HCT116 (cell line): ENCODE results near the gene TMEM198. TPM values are rescaled to one million over a fixed set of nuclear protein-coding genes. Genes with fewer than 3 reads are reported as not detected.

ENCODE experiments used
- ATAC-seq: fragments of 200-7000 bp; cut with Tn5 transposase; 2 replicates; pipeline ENCODE4 v1.9.1; 2020; ENCODE audit warnings: mild to moderate bottlenecking, moderate library complexity
- BruUV-seq: library from RNA; stranded (reverse); fragments of 400-500 nt; replicated peaks from 2 replicates; lab custom pipeline; 2021; lab: Mats Ljungman, UMichigan
- CTCF ChIA-PET: fragments of 300-600 bp; sonication (Branson Sonifier 250); formaldehyde crosslinking; loops from one replicate; lab custom pipeline; 2021; ENCODE audit warnings: antibody characterized with exemption; lab: Charles Lee
- POLR2A ChIA-PET: fragments of 300-600, 350-600 bp; sonication (Branson Sonifier 250); formaldehyde crosslinking; loops from one replicate; lab custom pipeline; 2021; ENCODE audit warnings: antibody characterized with exemption; lab: Charles Lee
- RAD21 ChIA-PET, 2 experiments: fragments of 300-600 bp; sonication (Branson Sonifier 250); formaldehyde crosslinking; loops; one replicate each; lab custom pipeline; 2023; ENCODE audit warnings: low total read pairs in 2 of 2; ENCODE audit not compliant: uncharacterized antibody in 2 of 2, unreplicated experiment in 2 of 2, low non-redundant PET in 1 of 2; lab: Charles Lee
- DNase-seq: peaks from one replicate; pipeline ENCODE4 v3.0.0-alpha.2; 2010; ENCODE audit warnings: low read depth, low spot score
- H2AFZ ChIP-seq: fragments of 200-600 bp; shearing (Covaris generic), sonication (generic); 2 replicates; pipeline ENCODE4 v1.6.1; 2017; ENCODE audit warnings: low read depth, mixed run types, mixed read lengths, antibody characterized with exemption, low read length; ENCODE audit not compliant: poor library complexity, severe bottlenecking
- H3K27ac ChIP-seq: 2 replicates; pipeline ENCODE4 v1.5.1; 2012; ENCODE audit warnings: low read depth, low read length
- H3K27me3 ChIP-seq: fragments of 200-600 bp; sonication (generic); 2 replicates; pipeline ENCODE4 v1.6.1; 2016; ENCODE audit warnings: mixed run types, low read length, mixed read lengths; ENCODE audit not compliant: insufficient read depth
- H3K36me3 ChIP-seq, 2 experiments: fragments of 200-500 bp in 1 of 2; fragments of 200-600 bp in 1 of 2; sonication (Bioruptor generic) in 1 of 2; sonication (generic) in 1 of 2; 2 replicates each; pipeline versions ENCODE4 v1.5.1 to v1.6.1; 2014 to 2016; ENCODE audit warnings: low read length in 2 of 2, inconsistent platforms in 1 of 2, mixed read lengths in 1 of 2, mixed run types in 1 of 2; ENCODE audit not compliant: insufficient read depth in 2 of 2, control insufficient read depth in 1 of 2
- H3K4me1 ChIP-seq, 2 experiments: fragments of 200-600 bp in 1 of 2; sonication (generic) in 1 of 2; 2 replicates each; pipeline versions ENCODE4 v1.5.1 to v1.6.1; 2012 to 2017; ENCODE audit warnings: low read length in 2 of 2, inconsistent platforms in 1 of 2, mild to moderate bottlenecking in 1 of 2, mixed read lengths in 1 of 2, mixed run types in 1 of 2, moderate library complexity in 1 of 2; ENCODE audit not compliant: insufficient read depth in 2 of 2, control insufficient read depth in 1 of 2
- H3K4me2 ChIP-seq: fragments of 200-600 bp; sonication (generic); 2 replicates; pipeline ENCODE4 v1.6.1; 2017; ENCODE audit warnings: mixed run types, low read length, mixed read lengths
- H3K4me3 ChIP-seq, 2 experiments: fragments of 200-600 bp in 1 of 2; sonication (generic) in 1 of 2; replicated peaks in 1 of 2; 2 replicates each; pipeline ENCODE4 v1.5.1; 2011 to 2016; ENCODE audit warnings: low read length in 2 of 2, control low read depth in 1 of 2, low read depth in 1 of 2, mild to moderate bottlenecking in 1 of 2, mixed read lengths in 1 of 2, mixed run types in 1 of 2
- H3K79me2 ChIP-seq: fragments of 200-600 bp; sonication (generic); 2 replicates; pipeline ENCODE4 v1.6.1; 2017; ENCODE audit warnings: mild to moderate bottlenecking, mixed run types, low read length, moderate library complexity, mixed read lengths; ENCODE audit not compliant: insufficient read depth
- H3K9ac ChIP-seq: fragments of 200-600 bp; sonication (generic); 2 replicates; pipeline ENCODE4 v1.6.1; 2016; ENCODE audit warnings: low read length, mixed read lengths
- H3K9me2 ChIP-seq: fragments of 200-600 bp; sonication (generic), shearing (Covaris generic); 2 replicates; pipeline ENCODE4 v1.6.1; 2017; ENCODE audit warnings: mixed run types, mild to moderate bottlenecking, moderate library complexity; ENCODE audit not compliant: insufficient read depth
- H3K9me3 ChIP-seq, 2 experiments: fragments of 200-500 bp in 1 of 2; fragments of 200-600 bp in 1 of 2; sonication (Bioruptor generic) in 1 of 2; sonication (generic) in 1 of 2; 2 replicates each; pipeline ENCODE4 v1.6.1; 2014 to 2017; ENCODE audit warnings: low read length in 2 of 2, mixed read lengths in 2 of 2, inconsistent platforms in 1 of 2, low read depth in 1 of 2, mild to moderate bottlenecking in 1 of 2, mixed run types in 1 of 2, moderate library complexity in 1 of 2; ENCODE audit not compliant: control insufficient read depth in 1 of 2, insufficient read depth in 1 of 2
- H4K20me1 ChIP-seq: fragments of 200-600 bp; sonication (generic), shearing (Covaris generic); 2 replicates; pipeline ENCODE4 v1.6.1; 2017; ENCODE audit warnings: mixed run types, mild to moderate bottlenecking, moderate library complexity; ENCODE audit not compliant: insufficient read depth
- ATF3 ChIP-seq: IDR thresholded peaks from 2 replicates; pipeline ENCODE4 v1.6.1; 2012
- CTCF ChIP-seq, 3 experiments: fragments of 200-600 bp in 1 of 3; sonication (generic) in 1 of 3; IDR thresholded peaks in 2 of 3; conservative IDR thresholded peaks in 1 of 3; 2 replicates each; pipeline ENCODE4 v1.5.1; 2012 to 2017; ENCODE audit warnings: low read depth in 2 of 3, low read length in 2 of 3, antibody characterized with exemption in 1 of 3, borderline replicate concordance in 1 of 3, control low read depth in 1 of 3, mild to moderate bottlenecking in 1 of 3, mixed read lengths in 1 of 3, mixed run types in 1 of 3, moderate library complexity in 1 of 3; ENCODE audit not compliant: insufficient read depth in 1 of 3
- FOSL1 ChIP-seq: IDR thresholded peaks from 2 replicates; pipeline ENCODE4 v1.6.1; 2012; ENCODE audit warnings: low read depth
- MAX ChIP-seq: IDR thresholded peaks from 2 replicates; pipeline ENCODE4 v1.6.1; 2012
- POLR2AphosphoS5 ChIP-seq: IDR thresholded peaks from 2 replicates; pipeline ENCODE4 v1.6.1; 2011; ENCODE audit warnings: mild to moderate bottlenecking, low read depth, low read length, moderate library complexity
- RAD21 ChIP-seq: IDR thresholded peaks from 2 replicates; pipeline ENCODE4 v1.6.1; 2012; ENCODE audit warnings: low read depth, mild to moderate bottlenecking
- REST ChIP-seq: IDR thresholded peaks from 2 replicates; pipeline ENCODE4 v1.6.1; 2012; ENCODE audit warnings: low read depth
- SIN3A ChIP-seq: IDR thresholded peaks from 2 replicates; pipeline ENCODE4 v1.6.1; 2012; ENCODE audit warnings: low read depth
- SP1 ChIP-seq: IDR thresholded peaks from 2 replicates; pipeline ENCODE4 v1.6.1; 2012; ENCODE audit warnings: low read depth
- SRF ChIP-seq: IDR thresholded peaks from 2 replicates; pipeline ENCODE4 v1.6.1; 2012; ENCODE audit warnings: low read depth
- ZBTB33 ChIP-seq: IDR thresholded peaks from 2 replicates; pipeline ENCODE4 v1.6.1; 2011; ENCODE audit warnings: mild to moderate bottlenecking, low read length, moderate library complexity; ENCODE audit not compliant: insufficient replicate concordance; ENCODE audit errors: extremely low read depth
- ZNF274 ChIP-seq: fragments of 200-500 bp; sonication (Bioruptor generic); IDR thresholded peaks from 2 replicates; pipeline ENCODE4 v1.6.1; 2014; ENCODE audit warnings: mild to moderate bottlenecking, low read depth, low read length, inconsistent platforms
- intact Hi-C: fragments of 100-400 bp; cut with micrococcal nuclease; formaldehyde crosslinking; loops from 2 replicates; pipeline ENCODE4 v1.10.0; 2022
- total RNA-seq: library from RNA; stranded (reverse); gene quantifications from one replicate; pipeline ENCODE4 v1.2.1, GENCODE V29; 2021; ENCODE audit not compliant: unreplicated experiment

The TMEM198 gene
- total RNA-seq, 1 experiment from 2014 or later, result 2.1 TPM

GRCh38 chr2:219570194-219570923 is 26.5 kb downstream of the TMEM198 start:
- H3K9ac ChIP-seq, result no peak overlapping the region
- ATAC-seq (no peak), DNase-seq (no peak)
- no peaks in the 10 kb centered on the region for H3K36me3 ChIP-seq
- H2AFZ ChIP-seq, result no peak overlapping the region
- no peak for TF ChIP-seq ZNF274
- TF ChIP-seq RAD21, result no peak
- TF ChIP-seq ZBTB33, result no peak
- no peak for TF ChIP-seq CTCF (IDR thresholded peaks at IDR 0.05 in 2 of 3, conservative IDR thresholded peaks at IDR 0.05 in 1 of 3; ENCODE audit: borderline replicate concordance in 1 of 3, insufficient read depth in 1 of 3, low read depth in 2 of 3, low read length in 2 of 3)
- TF ChIP-seq ATF3, result no peak
- no peak for TF ChIP-seq POLR2AphosphoS5
- TF ChIP-seq FOSL1, result no peak
- TF ChIP-seq SRF, result no peak
- TF ChIP-seq REST, result no peak
- TF ChIP-seq SP1, result no peak
- no peak for TF ChIP-seq MAX
- no peak for TF ChIP-seq SIN3A
- no peak overlapping the region for H3K27ac ChIP-seq
- H3K9me3 ChIP-seq, result no peaks in the 10 kb centered on the region
- no peak overlapping the region for H3K4me2 ChIP-seq
- no peaks in the 10 kb centered on the region for H4K20me1 ChIP-seq
- H3K9me2 ChIP-seq, result no peaks in the 10 kb centered on the region
- no peaks in the 10 kb centered on the region for H3K4me1 ChIP-seq
- no peaks in the 10 kb centered on the region for H3K79me2 ChIP-seq
- CTCF ChIA-PET, result interaction anchor here (1.5 kb wide), 1 partner anchor 10 kb away, joined by 6 read pairs; no protein-coding TSS in a partner anchor
- POLR2A ChIA-PET, result no interaction called here
- no TSS peak for BruUV-seq
- intact Hi-C loops, result no loop called here
- H3K4me3 ChIP-seq, result no peak overlapping the region
- RAD21 ChIA-PET, result no interaction called here
- no peaks in the 10 kb centered on the region for H3K27me3 ChIP-seq
